ENCODE measurements around the gene TMEM170A. TPM values are rescaled to one million over a fixed set of nuclear protein-coding genes. Genes with fewer than 3 reads are reported as not detected.
"Not testable (repeated sequence)": the region's sequence is repeated elsewhere in the genome, so short reads cannot be mapped to it uniquely, and the experiment has no call there.

TMEM170A gene
- total RNA-seq, 1 donor from 2014 or later, result 16.4 TPM

- Mint-ChIP-seq H3K27ac (ENCODE audit: unreplicated experiment) (peak within 1 kb of the TSS; percentile 85), H3K4me3 (ENCODE audit: unreplicated experiment) (peak within 1 kb of the TSS; percentile 88), H3K9me3 (ENCODE audit: unreplicated experiment) (peaks cover 3% of the 10 kb centered on the region), H3K36me3 (ENCODE audit: low read depth, unreplicated experiment) (no peaks in the 10 kb centered on the region), H3K4me1 (ENCODE audit: low read depth, unreplicated experiment) (peaks cover 4% of the 10 kb centered on the region), H3K27me3 (ENCODE audit: low read depth, unreplicated experiment) (no peaks in the 10 kb centered on the region)
- peak within 1 kb of the TSS; percentile 89 for H3K4me2 ChIP-seq (ENCODE audit: low read length)
- peak within 1 kb of the TSS; percentile 99 for H3K27ac ChIP-seq (ENCODE audit: low read depth, low read length)
- peak within 1 kb of the TSS; percentile 96 for H3K4me3 ChIP-seq (ENCODE audit: insufficient read depth, low read depth, low read length)
- DNase-seq (ENCODE audit: low read depth) (peak; percentile 77), FAIRE-seq (no peak)
- TF ChIP-seq CTCF (IDR thresholded peaks at IDR 0.05; ENCODE audit: insufficient read depth, low read depth, low read length) (no peak), EZH2 (IDR thresholded peaks at IDR 0.05; ENCODE audit: insufficient read depth, low read length) (no peak)
- H3K4me1 ChIP-seq (ENCODE audit: insufficient read depth, low read length), result peaks cover 4% of the 10 kb centered on the region
- peaks cover 50% of the 10 kb centered on the region for H3K79me2 ChIP-seq (ENCODE audit: insufficient read depth, low read length)
- no peaks in the 10 kb centered on the region for H3K36me3 ChIP-seq (ENCODE audit: insufficient read depth, low read length)
- no peaks in the 10 kb centered on the region for H3K27me3 ChIP-seq (ENCODE audit: insufficient read depth, low read length)
- H3K9me3 ChIP-seq (ENCODE audit: insufficient read depth, low read depth, low read length), result no peaks in the 10 kb centered on the region
- peaks cover 26% of the 10 kb centered on the region for H4K20me1 ChIP-seq (ENCODE audit: insufficient read depth, low read length)
- H3K9ac ChIP-seq (ENCODE audit: low read length), result peak within 1 kb of the TSS; percentile 94
- peak within 1 kb of the TSS; percentile 98 for H2AFZ ChIP-seq (ENCODE audit: low read depth, low read length)
Measured at GRCh38 chr16:75432828-75433731, 31.4 kb downstream of the TMEM170A start, which contains the start of gene CFDP1. CFDP1 (minus strand) TSS chr16:75433503; CDS start chr16:75433352, 151 bp downstream.

DNA sequence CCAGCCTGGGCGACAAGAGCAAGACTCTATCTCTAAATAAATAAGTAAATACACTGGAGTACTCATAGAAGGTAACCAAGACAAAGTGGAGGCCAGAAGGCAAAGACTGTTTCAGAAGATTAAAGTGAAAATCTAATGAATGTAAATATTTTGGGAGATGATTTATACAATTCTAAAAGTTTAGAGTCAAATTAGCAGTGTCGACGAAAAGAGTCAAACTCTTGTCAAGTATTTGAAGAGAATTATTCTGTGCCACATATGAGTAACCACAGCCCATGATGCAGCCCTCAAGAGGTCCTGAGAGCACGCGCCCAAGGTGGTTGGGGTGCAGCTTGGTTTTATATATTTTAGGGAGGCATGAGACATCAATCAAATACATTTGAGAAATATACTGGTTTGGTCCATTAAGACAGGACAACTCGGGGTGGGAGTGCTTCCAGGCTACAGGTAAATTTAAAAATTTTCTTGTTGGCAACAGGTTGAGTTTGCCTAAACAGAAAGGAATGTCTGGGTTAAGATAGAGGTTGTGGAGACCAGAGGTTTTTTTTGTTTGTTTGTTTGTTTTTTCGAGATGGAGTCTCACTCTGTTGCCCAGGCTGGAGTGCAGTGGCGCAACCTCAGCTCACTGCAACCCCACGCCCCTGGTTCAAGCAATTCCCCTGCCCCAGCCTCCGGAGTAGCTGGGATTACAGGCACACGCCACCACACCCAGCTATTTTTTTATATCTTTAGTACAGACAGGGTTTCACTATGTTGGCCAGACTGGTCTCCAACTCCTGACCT, 34.7 kb downstream of the TMEM170A start:
- Mint-ChIP-seq H3K4me1 (ENCODE audit: low read depth, unreplicated experiment) (peaks cover 5% of the 10 kb centered on the region), H3K36me3 (ENCODE audit: low read depth, unreplicated experiment) (peaks cover 2% of the 10 kb centered on the region), H3K27ac (ENCODE audit: unreplicated experiment) (no peak overlapping the region), H3K9me3 (ENCODE audit: unreplicated experiment) (peaks cover 3% of the 10 kb centered on the region), H3K27me3 (ENCODE audit: low read depth, unreplicated experiment) (no peaks in the 10 kb centered on the region), H3K4me3 (ENCODE audit: unreplicated experiment) (no peak overlapping the region)
- H3K4me2 ChIP-seq (ENCODE audit: low read length), result no peak overlapping the region
- no peak for TF ChIP-seq EZH2 (IDR thresholded peaks at IDR 0.05; ENCODE audit: insufficient read depth, low read length)
- no peak for TF ChIP-seq CTCF (IDR thresholded peaks at IDR 0.05; ENCODE audit: insufficient read depth, low read depth, low read length)
- no peak for FAIRE-seq
- H3K9ac ChIP-seq (ENCODE audit: low read length), result no peak overlapping the region
- peaks cover 79% of the 10 kb centered on the region for H3K79me2 ChIP-seq (ENCODE audit: insufficient read depth, low read length)
- H3K27me3 ChIP-seq (ENCODE audit: insufficient read depth, low read length), result no peaks in the 10 kb centered on the region
- no peak overlapping the region for H3K27ac ChIP-seq (ENCODE audit: low read depth, low read length)
- no peak overlapping the region for H3K4me3 ChIP-seq (ENCODE audit: insufficient read depth, low read depth, low read length)
- no peaks in the 10 kb centered on the region for H3K9me3 ChIP-seq (ENCODE audit: insufficient read depth, low read depth, low read length)
- peaks cover 37% of the 10 kb centered on the region for H4K20me1 ChIP-seq (ENCODE audit: insufficient read depth, low read length)
- H3K4me1 ChIP-seq (ENCODE audit: insufficient read depth, low read length), result peaks cover 4% of the 10 kb centered on the region
- H3K36me3 ChIP-seq (ENCODE audit: insufficient read depth, low read length), result no peaks in the 10 kb centered on the region
- no peak overlapping the region for H2AFZ ChIP-seq (ENCODE audit: low read depth, low read length)
- no peak for DNase-seq (ENCODE audit: low read depth)

GRCh38 chr16:75426524-75426923, 38.0 kb downstream of the TMEM170A start:
- H3K4me1 ChIP-seq (ENCODE audit: insufficient read depth, low read length); H3K36me3 ChIP-seq (ENCODE audit: insufficient read depth, low read length); DNase-seq (ENCODE audit: low read depth); H3K4me2 ChIP-seq (ENCODE audit: low read length); H3K4me1 Mint-ChIP-seq (ENCODE audit: low read depth, unreplicated experiment); H3K4me3 Mint-ChIP-seq (ENCODE audit: unreplicated experiment); H3K27me3 Mint-ChIP-seq (ENCODE audit: low read depth, unreplicated experiment); H3K4me3 ChIP-seq (ENCODE audit: insufficient read depth, low read depth, low read length); H3K27ac ChIP-seq (ENCODE audit: low read depth, low read length); H3K9me3 Mint-ChIP-seq (ENCODE audit: unreplicated experiment); H3K27me3 ChIP-seq (ENCODE audit: insufficient read depth, low read length); H3K9me3 ChIP-seq (ENCODE audit: insufficient read depth, low read depth, low read length); H3K9ac ChIP-seq (ENCODE audit: low read length); H3K27ac Mint-ChIP-seq (ENCODE audit: unreplicated experiment); H2AFZ ChIP-seq (ENCODE audit: low read depth, low read length); FAIRE-seq; H3K36me3 Mint-ChIP-seq (ENCODE audit: low read depth, unreplicated experiment): not testable (repeated sequence)
- Histone ChIP-seq H4K20me1 (ENCODE audit: insufficient read depth, low read length) (peaks cover 46% of the 10 kb centered on the region), H3K79me2 (ENCODE audit: insufficient read depth, low read length) (peaks cover 83% of the 10 kb centered on the region)

GRCh38 chr16:75424105-75424762, 40.3 kb downstream of the TMEM170A start:
- not testable (repeated sequence) for H3K27me3 ChIP-seq (ENCODE audit: insufficient read depth, low read length); H2AFZ ChIP-seq (ENCODE audit: low read depth, low read length); FAIRE-seq; DNase-seq (ENCODE audit: low read depth); H3K9me3 ChIP-seq (ENCODE audit: insufficient read depth, low read depth, low read length); H3K36me3 Mint-ChIP-seq (ENCODE audit: low read depth, unreplicated experiment); H3K4me1 ChIP-seq (ENCODE audit: insufficient read depth, low read length); H3K36me3 ChIP-seq (ENCODE audit: insufficient read depth, low read length); H3K4me3 ChIP-seq (ENCODE audit: insufficient read depth, low read depth, low read length); H3K4me2 ChIP-seq (ENCODE audit: low read length); H3K9me3 Mint-ChIP-seq (ENCODE audit: unreplicated experiment); H3K27ac ChIP-seq (ENCODE audit: low read depth, low read length); H3K9ac ChIP-seq (ENCODE audit: low read length); H3K27me3 Mint-ChIP-seq (ENCODE audit: low read depth, unreplicated experiment)
- peak overlapping the region; percentile 37 for H3K4me3 Mint-ChIP-seq (ENCODE audit: unreplicated experiment)
- peak overlapping the region; percentile 47 for H3K27ac Mint-ChIP-seq (ENCODE audit: unreplicated experiment)
- peaks cover 13% of the 10 kb centered on the region for H3K4me1 Mint-ChIP-seq (ENCODE audit: low read depth, unreplicated experiment)
- H4K20me1 ChIP-seq (ENCODE audit: insufficient read depth, low read length), result peaks cover 47% of the 10 kb centered on the region
- peaks cover 84% of the 10 kb centered on the region for H3K79me2 ChIP-seq (ENCODE audit: insufficient read depth, low read length)
